22Rv1 (cell line): ENCODE measurements around the gene NUTM1.

Experiments
- ZFX ChIP-seq: fragments of 450-650 bp; IDR thresholded peaks from 2 replicates; pipeline ENCODE4 v1.6.1; 2017; ENCODE audit warnings: antibody characterized with exemption, borderline replicate concordance
- TF ChIP-seq, protein P1 (sequence below): fragments of 450-650 bp; IDR thresholded peaks from 2 replicates; pipeline ENCODE4 v1.5.1; 2017; ENCODE audit warnings: mild to moderate bottlenecking

DNA sequence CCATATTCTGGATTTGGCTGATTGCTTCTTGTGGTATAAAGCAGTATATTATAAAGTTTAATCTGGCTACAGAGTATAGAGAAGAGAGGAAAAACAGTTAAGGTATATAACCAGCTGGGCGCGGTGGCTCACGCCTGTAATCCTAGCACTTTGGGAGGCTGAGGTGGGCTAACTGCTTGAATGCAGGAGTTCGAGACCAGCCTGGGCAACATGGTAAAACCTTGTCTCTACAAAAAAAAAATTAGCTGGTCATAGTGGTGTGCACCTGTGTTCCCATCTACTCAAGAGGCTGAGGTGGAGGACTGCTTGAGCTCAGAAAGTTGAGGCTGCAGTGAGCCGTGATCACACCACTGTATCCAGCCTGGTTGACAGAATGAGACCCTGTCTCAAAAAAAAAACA, 12.8 kb upstream of the NUTM1 start:
- TF ChIP-seq, protein P1, sequence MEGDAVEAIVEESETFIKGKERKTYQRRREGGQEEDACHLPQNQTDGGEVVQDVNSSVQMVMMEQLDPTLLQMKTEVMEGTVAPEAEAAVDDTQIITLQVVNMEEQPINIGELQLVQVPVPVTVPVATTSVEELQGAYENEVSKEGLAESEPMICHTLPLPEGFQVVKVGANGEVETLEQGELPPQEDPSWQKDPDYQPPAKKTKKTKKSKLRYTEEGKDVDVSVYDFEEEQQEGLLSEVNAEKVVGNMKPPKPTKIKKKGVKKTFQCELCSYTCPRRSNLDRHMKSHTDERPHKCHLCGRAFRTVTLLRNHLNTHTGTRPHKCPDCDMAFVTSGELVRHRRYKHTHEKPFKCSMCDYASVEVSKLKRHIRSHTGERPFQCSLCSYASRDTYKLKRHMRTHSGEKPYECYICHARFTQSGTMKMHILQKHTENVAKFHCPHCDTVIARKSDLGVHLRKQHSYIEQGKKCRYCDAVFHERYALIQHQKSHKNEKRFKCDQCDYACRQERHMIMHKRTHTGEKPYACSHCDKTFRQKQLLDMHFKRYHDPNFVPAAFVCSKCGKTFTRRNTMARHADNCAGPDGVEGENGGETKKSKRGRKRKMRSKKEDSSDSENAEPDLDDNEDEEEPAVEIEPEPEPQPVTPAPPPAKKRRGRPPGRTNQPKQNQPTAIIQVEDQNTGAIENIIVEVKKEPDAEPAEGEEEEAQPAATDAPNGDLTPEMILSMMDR = no peak
- TF ChIP-seq ZFX = no peak
